Pulmonary artery endothelial cell (primary cell): ENCODE measurements around the gene ZFAND4. TPM values are rescaled to one million over a fixed set of nuclear protein-coding genes. Genes with fewer than 3 reads are reported as not detected.
"Not testable (repeated sequence)": the region's sequence is repeated elsewhere in the genome, so short reads cannot be mapped to it uniquely, and the experiment has no call there.

Source experiments
- DNase-seq: peaks from one replicate; pipeline ENCODE4 v3.0.0-alpha.2; 2011; ENCODE audit warnings: low read depth, low spot score
- total RNA-seq: library from RNA; depleted of rRNA; stranded (reverse); fragments of >200 nt; gene quantifications from 2 replicates; pipeline ENCODE4 v1.2.3, GENCODE V29; 2014

ZFAND4 gene
- 5.0 and 5.9 TPM in 2 replicates for total RNA-seq

DNA sequence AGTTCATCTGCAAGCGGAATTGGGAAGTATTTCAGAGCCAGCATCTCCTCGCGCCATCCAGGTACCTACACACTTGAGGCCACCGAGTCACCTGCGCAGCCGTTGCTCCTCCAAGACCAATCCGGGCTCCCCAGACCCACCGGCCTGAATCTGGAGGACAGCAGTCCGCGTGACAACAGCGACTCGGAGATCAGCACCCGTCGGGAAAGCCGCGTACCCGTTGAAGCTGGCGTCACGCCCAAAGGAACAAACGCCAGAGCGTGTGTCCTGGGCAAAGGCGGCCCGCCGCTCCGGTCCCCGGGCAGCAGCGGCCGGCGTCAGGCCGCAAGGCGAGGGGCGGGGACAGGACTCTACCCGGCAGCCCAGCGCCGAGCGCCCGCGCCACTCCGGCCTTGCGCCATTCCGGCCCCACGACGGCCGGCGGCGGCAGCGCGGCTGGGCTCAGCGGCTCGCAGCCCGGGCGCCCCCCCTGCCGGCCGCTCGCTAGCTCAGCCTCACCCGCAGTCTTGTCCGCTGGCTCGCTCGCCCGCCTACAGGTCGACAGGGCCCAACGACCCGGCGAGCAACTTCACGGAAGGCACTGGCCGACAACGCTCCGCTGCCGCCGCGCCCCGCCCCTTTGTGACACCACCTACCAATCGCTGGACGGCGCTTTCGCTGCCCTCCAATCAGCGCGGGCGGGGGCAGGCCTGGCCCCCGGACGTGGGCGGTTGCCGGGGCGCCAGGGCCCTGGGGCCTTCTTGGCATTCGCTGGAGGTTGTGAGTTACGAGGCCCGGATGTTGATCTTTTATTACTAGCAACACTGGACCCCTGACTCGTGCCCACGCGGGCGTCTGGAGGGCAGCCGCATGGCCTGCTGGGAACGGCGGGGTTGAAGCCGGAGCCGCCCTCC lies at the start of gene ZFAND4:
TSS of gene ZFAND4 (minus strand) at position 592 of the 893 bp plus-strand sequence. CDS start 9,047 bp downstream, outside the sequence.
- DNase-seq, result peak; percentile 93

DNA sequence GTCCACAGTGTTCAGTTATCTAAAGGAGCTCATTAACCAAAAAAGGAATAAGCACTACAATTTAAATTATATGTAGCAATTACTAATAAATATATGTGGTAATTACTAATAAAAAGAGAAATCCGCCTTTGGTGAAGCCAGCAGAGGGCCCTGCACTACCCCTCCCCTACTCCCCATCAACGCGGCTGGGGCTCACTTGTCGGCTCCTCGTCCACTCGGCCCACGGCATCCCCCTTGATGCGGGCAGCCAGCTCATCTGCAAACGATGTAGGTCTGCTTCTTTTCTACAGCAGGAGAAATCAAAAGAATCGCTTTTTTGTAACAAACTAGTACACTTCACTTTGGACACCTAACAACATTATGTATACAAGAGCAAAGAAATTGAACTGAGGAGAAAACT lies 48.9 kb upstream of the ZFAND4 start:
- not testable (repeated sequence) for DNase-seq

- DNase-seq, result not testable (repeated sequence)
These were observed 45.1 kb upstream of the ZFAND4 start for GRCh38 chr10:45717642-45718041.

GRCh38 chr10:45717053-45717452 lies 44.5 kb upstream of the ZFAND4 start:
- not testable (repeated sequence) for DNase-seq

- not testable (repeated sequence) for DNase-seq
These were observed 38.7 kb upstream of the ZFAND4 start for GRCh38 chr10:45711223-45711622.

DNA sequence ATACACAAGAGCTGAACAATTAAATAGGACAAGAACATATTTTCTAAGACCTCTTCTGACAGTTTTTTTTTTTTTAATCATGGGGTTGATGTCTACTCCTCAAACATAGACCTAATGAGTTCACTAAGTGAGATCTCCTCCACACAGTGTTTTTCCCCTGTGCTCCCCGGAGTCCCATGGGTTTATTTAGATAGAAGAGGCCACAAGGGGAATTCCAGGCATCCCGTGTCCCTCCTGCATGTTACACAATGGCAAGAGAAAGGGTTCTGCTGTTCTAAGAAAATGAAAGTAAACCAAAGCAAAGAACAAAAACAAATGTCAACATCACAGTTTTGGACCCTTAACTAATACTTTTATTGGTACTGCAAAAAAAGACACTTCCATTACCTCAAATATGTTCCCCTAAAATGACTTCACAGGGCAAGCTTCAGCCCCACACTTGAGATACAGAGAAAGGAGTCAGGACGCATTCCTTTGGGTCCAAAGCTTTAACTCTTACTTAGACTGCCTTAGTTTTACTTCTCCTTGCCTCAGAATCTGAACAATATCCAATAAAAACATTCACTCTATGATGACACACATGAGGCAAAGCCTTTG lies 37.7 kb upstream of the ZFAND4 start:
- DNase-seq, result not testable (repeated sequence)

DNA sequence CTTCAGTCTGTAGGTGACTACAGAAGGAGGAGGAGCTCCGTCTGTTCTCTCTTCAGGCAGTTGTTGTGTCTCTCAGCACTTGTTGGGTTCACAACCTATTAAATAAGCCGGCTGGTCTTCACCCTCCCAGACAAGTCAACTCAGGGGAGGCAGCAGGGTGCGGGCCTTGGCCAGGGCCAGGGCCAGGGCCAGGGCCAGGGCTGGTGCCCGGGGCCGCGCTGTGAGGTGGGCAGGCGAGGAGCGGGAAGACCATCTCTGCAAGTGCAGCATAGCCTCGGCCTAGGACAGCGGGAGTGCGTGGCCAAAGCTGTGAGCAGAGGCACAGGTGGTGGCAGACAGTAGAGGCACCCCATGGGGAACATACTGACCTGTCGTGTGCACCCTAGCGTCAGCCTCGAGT lies 5.9 kb upstream of the ZFAND4 start:
- not testable (repeated sequence) for DNase-seq

DNA sequence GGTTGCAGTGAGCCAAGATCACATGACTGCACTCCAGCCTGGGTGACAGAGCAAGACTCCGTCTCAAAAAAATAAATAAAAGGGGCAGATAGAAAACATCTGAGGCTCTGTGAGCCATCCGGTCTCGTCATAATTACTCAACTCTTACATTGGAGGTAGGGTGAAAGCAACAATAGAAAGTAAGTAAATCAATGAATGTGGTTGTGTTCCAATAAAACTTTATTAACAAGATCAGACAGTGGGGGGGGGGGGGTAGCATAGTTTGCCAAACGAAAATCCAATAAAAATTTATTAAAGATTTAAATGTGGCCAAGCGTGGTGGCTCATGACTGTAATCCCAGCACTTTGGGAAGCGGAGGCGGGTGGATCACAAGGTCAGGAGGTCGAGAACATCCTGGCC lies 2.8 kb upstream of the ZFAND4 start:
- DNase-seq, result no peak

GRCh38 chr10:45673074-45673648 lies 589 bp upstream of the ZFAND4 start:
- DNase-seq, result no peak

DNA sequence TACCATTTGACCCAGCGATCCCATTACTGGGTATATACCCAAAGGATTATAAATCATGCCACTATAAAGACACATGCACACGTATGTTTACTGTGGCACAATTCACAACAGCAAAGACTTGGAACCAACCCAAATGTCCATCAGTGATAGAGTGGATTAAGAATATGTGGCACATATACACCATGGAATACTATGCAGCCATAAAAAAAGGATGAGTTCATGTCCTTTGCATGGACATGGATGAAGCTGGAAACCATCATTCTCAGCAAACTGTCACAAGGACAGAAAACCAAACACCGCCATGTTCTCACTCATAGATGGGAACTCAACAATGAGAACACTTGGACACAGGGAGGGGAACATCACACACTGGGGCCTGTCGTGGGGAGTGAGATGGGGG lies 1.3 kb downstream of the ZFAND4 start:
- DNase-seq, result not testable (repeated sequence)

DNA sequence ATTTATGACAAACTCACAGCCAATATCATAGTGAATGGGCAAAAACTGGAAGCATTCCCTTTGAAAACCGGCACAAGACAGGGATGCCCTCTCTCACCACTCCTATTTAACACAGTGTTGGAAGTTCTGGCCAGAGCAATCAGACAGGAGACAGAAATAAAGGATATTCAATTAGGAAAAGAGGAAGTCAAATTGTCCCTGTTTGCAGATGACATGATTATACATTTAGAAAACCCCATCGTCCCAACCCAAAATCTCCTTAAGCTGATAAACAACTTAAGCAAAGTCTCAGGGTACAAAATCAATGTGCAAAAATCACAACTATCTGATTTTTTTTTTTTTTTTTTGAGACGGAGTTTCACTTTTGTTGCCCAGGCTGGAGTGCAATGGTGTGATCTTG lies 2.7 kb downstream of the ZFAND4 start:
- not testable (repeated sequence) for DNase-seq

DNA sequence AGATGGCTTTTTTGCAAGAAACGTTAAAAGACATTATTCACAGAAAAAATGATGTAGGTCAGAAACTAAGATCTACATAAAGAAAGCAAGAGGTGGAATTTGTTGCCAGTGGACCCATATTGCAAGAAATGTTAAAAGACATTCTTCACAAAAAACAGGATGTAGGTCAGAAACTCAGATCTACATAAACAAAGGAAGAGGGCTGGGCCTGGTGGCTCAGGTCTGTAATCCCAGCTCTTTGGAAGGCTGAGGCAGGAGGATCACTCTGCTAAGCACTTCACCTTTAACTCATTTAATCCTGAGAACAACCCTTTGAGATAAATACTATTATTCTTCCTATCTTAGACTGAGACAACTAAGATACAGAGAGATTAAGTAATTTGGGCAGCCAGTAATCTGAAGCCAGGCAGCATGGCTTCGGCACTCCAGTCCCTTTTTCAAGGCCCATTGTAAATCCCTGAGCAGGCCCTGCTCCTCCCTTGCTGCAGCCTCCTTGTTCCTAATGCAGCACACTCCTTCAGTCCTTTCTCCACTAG lies 11.6 kb downstream of the ZFAND4 start:
- DNase-seq, result no peak

- DNase-seq, result no peak
These were observed 15.3 kb downstream of the ZFAND4 start for GRCh38 chr10:45657033-45657926.

DNA sequence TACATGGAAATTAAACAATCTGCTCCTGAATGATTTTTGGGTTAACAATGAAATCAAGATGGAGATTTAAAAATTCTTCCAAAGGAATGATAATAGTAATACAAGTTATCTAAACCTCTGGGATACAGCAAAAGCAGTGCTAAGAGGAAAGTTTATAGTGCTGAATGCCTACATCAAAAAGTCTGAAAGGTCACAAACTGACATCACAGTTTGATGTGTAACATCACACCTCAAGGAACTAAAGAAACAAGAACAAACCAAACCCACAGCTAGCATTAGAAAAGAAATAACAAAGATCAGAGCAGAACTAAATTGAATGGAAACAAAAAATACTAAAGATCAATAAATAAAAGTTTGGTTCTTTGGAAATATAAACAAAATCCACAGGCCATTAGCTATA lies 17.4 kb downstream of the ZFAND4 start:
- DNase-seq, result no peak

GRCh38 chr10:45654753-45655141 lies 17.8 kb downstream of the ZFAND4 start:
- DNase-seq, result not testable (repeated sequence)

DNA sequence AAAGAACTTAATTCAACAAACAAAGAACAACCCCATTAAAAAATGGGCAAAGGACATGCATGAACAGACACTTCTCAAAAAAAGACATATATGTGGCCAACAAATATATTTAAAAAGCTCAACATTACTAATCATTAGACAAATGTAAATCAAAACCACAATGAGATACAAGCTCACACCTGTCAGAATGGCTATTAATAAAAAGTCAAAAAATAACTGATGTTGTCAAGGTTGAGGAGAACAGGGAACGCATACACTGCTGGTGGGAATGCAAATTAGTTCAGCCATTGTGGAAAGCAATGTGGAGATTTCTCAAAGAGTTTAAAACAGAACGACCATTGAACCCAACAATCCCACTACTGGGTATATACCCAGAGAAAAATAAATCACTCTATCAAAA lies 19.1 kb downstream of the ZFAND4 start:
- DNase-seq, result no peak

- no peak for DNase-seq
These were observed 20.1 kb downstream of the ZFAND4 start for GRCh38 chr10:45652511-45652910.

- no peak for DNase-seq
These were observed 23.3 kb downstream of the ZFAND4 start for GRCh38 chr10:45649296-45649695.

- no peak for DNase-seq
These were observed 25.5 kb downstream of the ZFAND4 start for GRCh38 chr10:45647118-45647517.

DNA sequence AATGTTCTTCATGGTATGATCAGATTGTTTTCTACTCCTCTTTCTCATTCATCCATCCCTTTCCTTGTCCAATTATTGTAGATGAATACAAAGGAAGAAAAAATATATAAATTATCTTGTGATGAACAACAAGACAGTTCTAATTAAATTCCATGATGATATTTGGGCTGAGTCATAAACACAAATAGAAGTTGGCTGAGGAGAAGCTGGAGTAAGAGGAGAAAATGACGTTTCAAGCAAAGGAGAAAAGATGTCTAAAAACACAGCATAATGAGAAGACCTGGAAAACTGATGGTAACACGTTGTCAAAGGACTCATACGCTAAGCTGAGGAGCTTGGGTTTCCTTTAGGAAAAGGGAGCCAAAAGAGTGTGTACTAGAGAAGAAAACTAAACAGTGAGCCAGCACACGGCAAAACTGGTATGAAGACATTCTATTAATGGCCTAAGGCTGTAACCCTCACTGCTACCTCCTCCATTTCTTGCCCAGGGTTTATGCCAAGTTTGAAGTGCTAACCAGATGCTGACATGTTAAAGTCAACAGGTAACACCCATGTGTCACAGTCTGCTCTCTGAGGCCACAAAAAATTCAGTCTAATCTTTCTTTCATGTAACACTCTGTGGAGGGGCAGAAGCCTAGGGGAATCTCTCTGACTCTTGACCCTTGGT lies 26.1 kb downstream of the ZFAND4 start:
- no peak for DNase-seq

DNA sequence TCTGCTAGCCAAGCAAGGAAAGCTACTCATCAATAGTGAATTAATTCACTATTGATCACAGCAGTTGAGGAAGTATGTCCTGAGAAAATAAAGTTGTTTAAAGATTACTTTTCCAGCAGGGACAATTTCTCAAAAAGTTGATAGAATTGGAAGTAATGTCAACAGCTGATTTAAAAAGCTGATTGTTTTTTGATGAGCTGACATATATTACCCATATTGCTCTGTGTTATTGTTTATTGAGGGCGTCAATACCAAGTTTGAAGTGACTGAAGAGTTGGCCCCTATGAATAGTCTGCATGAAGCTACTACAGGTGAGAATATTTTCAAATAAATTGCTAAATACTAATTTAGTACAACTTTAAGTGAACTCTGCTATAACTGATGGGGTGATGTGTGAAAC lies 28.0 kb downstream of the ZFAND4 start:
- no peak for DNase-seq
